ENCODE data around the gene PPP2R2D. TPM values are rescaled to one million over a fixed set of nuclear protein-coding genes. Genes with fewer than 3 reads are reported as not detected.

The PPP2R2D gene
- total RNA-seq, 5 donors from 2014 or later (not counting 1 experiment from before 2014, with no cell fraction given), result 37.3 to 45.0 (median 43.0) TPM

GRCh38 chr10:132002004-132002403 is 101.2 kb downstream of the PPP2R2D start:
- peaks cover 0 to 4% of the 10 kb centered on the region in 2 donors for H3K36me3 ChIP-seq (ENCODE audit: control insufficient read depth in 2 of 2, extremely low read depth in 1 of 2, insufficient read depth in 1 of 2, low read length in 1 of 2)
- Mint-ChIP-seq H3K36me3 (peaks cover 5% of the 10 kb centered on the region), H3K27me3 (peaks cover 3 to 6% of the 10 kb centered on the region in 2 donors), H3K4me3 (no peak overlapping the region), H3K9me3 (peaks cover 0 to 3% (median 0%) of the 10 kb centered on the region in 3 donors), H3K4me1 (peaks cover 0 to 3% (median 0%) of the 10 kb centered on the region in 3 donors), H3K27ac (no peak overlapping the region)
- ChIA-PET POLR2A (no interaction called here), CTCF (no interaction called here)
- ATAC-seq (replicated peaks in 1 of 4), result no peak
- H3K4me1 ChIP-seq (ENCODE audit: control insufficient read depth in 1 of 2, extremely low read depth in 1 of 2, insufficient read depth in 2 of 2, low read length in 2 of 2), result no peaks in the 10 kb centered on the region
- H3K27ac ChIP-seq (ENCODE audit: low read length), result no peak overlapping the region
- WGBS (ENCODE audit: insufficient coverage), result 95% methylated on average over 3 of the region's 4 CpGs
- peaks cover 0 to 17% of the 10 kb centered on the region in 2 experiments for H3K27me3 ChIP-seq (replicated peaks in 1 of 2; ENCODE audit: control insufficient read depth in 2 of 2, extremely low read depth in 1 of 2, insufficient read depth in 2 of 2, low read length in 1 of 2)
- DNase-seq, result no peak
- H3K4me3 ChIP-seq (ENCODE audit: control insufficient read depth in 1 of 2, extremely low read depth in 1 of 2, low read length in 1 of 2), result no peak overlapping the region
- H3K9me3 ChIP-seq, result no peaks in the 10 kb centered on the region

- peaks cover 0 to 28% of the 10 kb centered on the region in 2 experiments for H3K27me3 ChIP-seq (replicated peaks in 1 of 2; ENCODE audit: control insufficient read depth in 2 of 2, extremely low read depth in 1 of 2, insufficient read depth in 2 of 2, low read length in 1 of 2)
- no peak overlapping the region for H3K27ac ChIP-seq (ENCODE audit: low read length)
- H3K4me3 ChIP-seq (ENCODE audit: control insufficient read depth in 1 of 2, extremely low read depth in 1 of 2, low read length in 1 of 2), result no peak overlapping the region
- Mint-ChIP-seq H3K27ac (no peak overlapping the region), H3K4me3 (no peak overlapping the region), H3K9me3 (peaks cover 0 to 3% (median 0%) of the 10 kb centered on the region in 3 donors), H3K36me3 (peaks cover 5% of the 10 kb centered on the region), H3K27me3 (peaks cover 7 to 13% of the 10 kb centered on the region in 2 donors), H3K4me1 (peaks cover 0 to 5% (median 0%) of the 10 kb centered on the region in 3 donors)
- H3K36me3 ChIP-seq (ENCODE audit: control insufficient read depth in 2 of 2, extremely low read depth in 1 of 2, insufficient read depth in 1 of 2, low read length in 1 of 2), result peaks cover 0 to 4% of the 10 kb centered on the region in 2 donors
- no peak for DNase-seq
- ATAC-seq (replicated peaks in 1 of 4), result no peak
- H3K4me1 ChIP-seq (ENCODE audit: control insufficient read depth in 1 of 2, extremely low read depth in 1 of 2, insufficient read depth in 2 of 2, low read length in 2 of 2), result no peaks in the 10 kb centered on the region
- POLR2A ChIA-PET, result no interaction called here
- WGBS (ENCODE audit: insufficient coverage), result 80% methylated on average over 10 of the region's 12 CpGs
- no peaks in the 10 kb centered on the region for H3K9me3 ChIP-seq
- CTCF ChIA-PET, result no interaction called here
These were observed 102.6 kb downstream of the PPP2R2D start for GRCh38 chr10:132003282-132003924.

- CTCF ChIA-PET, result interaction anchor here in 1 of 2 donors (0.7 kb wide), 1 partner anchor 119 kb away, joined by 13 read pairs; no protein-coding TSS in a partner anchor
- H3K27ac ChIP-seq (ENCODE audit: low read length), result no peak overlapping the region
These were observed 103.2 kb downstream of the PPP2R2D start for GRCh38 chr10:132004052-132004451.

GRCh38 chr10:132005147-132005546 is 104.3 kb downstream of the PPP2R2D start:
- WGBS (ENCODE audit: insufficient coverage), result 95% methylated on average over 6 of the region's 6 CpGs
- H3K27me3 Mint-ChIP-seq, result peaks cover 13 to 14% of the 10 kb centered on the region in 2 donors
- H3K36me3 ChIP-seq (ENCODE audit: control insufficient read depth in 2 of 2, extremely low read depth in 1 of 2, insufficient read depth in 1 of 2, low read length in 1 of 2), result peaks cover 0 to 4% of the 10 kb centered on the region in 2 donors
- H3K36me3 Mint-ChIP-seq, result peaks cover 5% of the 10 kb centered on the region
- no peaks in the 10 kb centered on the region for H3K9me3 ChIP-seq
- H3K4me3 ChIP-seq (ENCODE audit: control insufficient read depth in 1 of 2, extremely low read depth in 1 of 2, low read length in 1 of 2), result no peak overlapping the region
- H3K9me3 Mint-ChIP-seq, result peaks cover 0 to 3% (median 0%) of the 10 kb centered on the region in 3 donors
- no peak overlapping the region for H3K4me3 Mint-ChIP-seq
- H3K27ac Mint-ChIP-seq, result no peak overlapping the region
- POLR2A ChIA-PET, result no interaction called here
- no peak for ATAC-seq (replicated peaks in 1 of 4)
- H3K4me1 ChIP-seq (ENCODE audit: control insufficient read depth in 1 of 2, extremely low read depth in 1 of 2, insufficient read depth in 2 of 2, low read length in 2 of 2), result no peaks in the 10 kb centered on the region
- no peak for DNase-seq
- CTCF ChIA-PET, result interaction anchor here in 1 of 2 donors (0.6 kb wide), 1 partner anchor 9 kb away, joined by 3 read pairs; no protein-coding TSS in a partner anchor
- no peak overlapping the region for H3K27ac ChIP-seq (ENCODE audit: low read length)
- peaks cover 0 to 34% of the 10 kb centered on the region in 2 experiments for H3K27me3 ChIP-seq (replicated peaks in 1 of 2; ENCODE audit: control insufficient read depth in 2 of 2, extremely low read depth in 1 of 2, insufficient read depth in 2 of 2, low read length in 1 of 2)
- peaks cover 0 to 5% (median 0%) of the 10 kb centered on the region in 3 donors for H3K4me1 Mint-ChIP-seq

More at GRCh38 chr10:132004052-132004451, 103.2 kb downstream of the PPP2R2D start:
- Histone ChIP-seq H3K4me1 (ENCODE audit: control insufficient read depth in 1 of 2, extremely low read depth in 1 of 2, insufficient read depth in 2 of 2, low read length in 2 of 2) (no peaks in the 10 kb centered on the region), H3K36me3 (ENCODE audit: control insufficient read depth in 2 of 2, extremely low read depth in 1 of 2, insufficient read depth in 1 of 2, low read length in 1 of 2) (peaks cover 0 to 4% of the 10 kb centered on the region in 2 donors), H3K9me3 (no peaks in the 10 kb centered on the region), H3K4me3 (ENCODE audit: control insufficient read depth in 1 of 2, extremely low read depth in 1 of 2, low read length in 1 of 2) (no peak overlapping the region), H3K27me3 (replicated peaks in 1 of 2; ENCODE audit: control insufficient read depth in 2 of 2, extremely low read depth in 1 of 2, insufficient read depth in 2 of 2, low read length in 1 of 2) (peaks cover 0 to 33% of the 10 kb centered on the region in 2 experiments)
- Mint-ChIP-seq H3K27ac (no peak overlapping the region), H3K4me3 (no peak overlapping the region), H3K36me3 (peaks cover 5% of the 10 kb centered on the region), H3K27me3 (peaks cover 12 to 13% of the 10 kb centered on the region in 2 donors), H3K4me1 (peaks cover 0 to 5% (median 0%) of the 10 kb centered on the region in 3 donors), H3K9me3 (peaks cover 0 to 3% (median 0%) of the 10 kb centered on the region in 3 donors)
- WGBS (ENCODE audit: insufficient coverage), result 59% methylated on average over 9 of the region's 10 CpGs
- DNase-seq (no peak), ATAC-seq (replicated peaks in 1 of 4) (no peak)
- POLR2A ChIA-PET, result no interaction called here

GRCh38 chr10:132006966-132007365 is 106.2 kb downstream of the PPP2R2D start:
- H3K9me3 ChIP-seq, result no peaks in the 10 kb centered on the region
- Mint-ChIP-seq H3K4me1 (peaks cover 0 to 5% (median 0%) of the 10 kb centered on the region in 3 donors), H3K27ac (no peak overlapping the region), H3K9me3 (peaks cover 0 to 3% (median 0%) of the 10 kb centered on the region in 3 donors), H3K27me3 (peaks cover 12 to 20% of the 10 kb centered on the region in 2 donors), H3K4me3 (no peak overlapping the region), H3K36me3 (peaks cover 5% of the 10 kb centered on the region)
- DNase-seq (no peak), ATAC-seq (replicated peaks in 1 of 4) (no peak)
- H3K27me3 ChIP-seq (replicated peaks in 1 of 2; ENCODE audit: control insufficient read depth in 2 of 2, extremely low read depth in 1 of 2, insufficient read depth in 2 of 2, low read length in 1 of 2), result peaks cover 7 to 33% of the 10 kb centered on the region in 2 experiments
- no peak overlapping the region for H3K27ac ChIP-seq (ENCODE audit: low read length)
- H3K36me3 ChIP-seq (ENCODE audit: control insufficient read depth in 2 of 2, extremely low read depth in 1 of 2, insufficient read depth in 1 of 2, low read length in 1 of 2), result peaks cover 0 to 4% of the 10 kb centered on the region in 2 donors
- H3K4me3 ChIP-seq (ENCODE audit: control insufficient read depth in 1 of 2, extremely low read depth in 1 of 2, low read length in 1 of 2), result no peak overlapping the region
- no peaks in the 10 kb centered on the region for H3K4me1 ChIP-seq (ENCODE audit: control insufficient read depth in 1 of 2, extremely low read depth in 1 of 2, insufficient read depth in 2 of 2, low read length in 2 of 2)
- CTCF ChIA-PET, result no interaction called here
- 78% methylated on average over 4 of the region's 4 CpGs for WGBS (ENCODE audit: insufficient coverage)
- POLR2A ChIA-PET, result no interaction called here

GRCh38 chr10:132007681-132008080 is 106.9 kb downstream of the PPP2R2D start:
- 89% methylated on average over 10 of the region's 10 CpGs for WGBS (ENCODE audit: insufficient coverage)
- peaks cover 0 to 4% of the 10 kb centered on the region in 2 donors for H3K36me3 ChIP-seq (ENCODE audit: control insufficient read depth in 2 of 2, extremely low read depth in 1 of 2, insufficient read depth in 1 of 2, low read length in 1 of 2)
- Mint-ChIP-seq H3K27ac (no peak overlapping the region), H3K36me3 (peaks cover 5% of the 10 kb centered on the region), H3K27me3 (peaks cover 7 to 20% of the 10 kb centered on the region in 2 donors), H3K4me1 (peaks cover 0 to 5% (median 0%) of the 10 kb centered on the region in 3 donors), H3K4me3 (no peak overlapping the region), H3K9me3 (peaks cover 0 to 3% (median 0%) of the 10 kb centered on the region in 3 donors)
- H3K4me1 ChIP-seq (ENCODE audit: control insufficient read depth in 1 of 2, extremely low read depth in 1 of 2, insufficient read depth in 2 of 2, low read length in 2 of 2), result no peaks in the 10 kb centered on the region
- ATAC-seq (replicated peaks in 1 of 4) (no peak), DNase-seq (no peak)
- H3K27me3 ChIP-seq (replicated peaks in 1 of 2; ENCODE audit: control insufficient read depth in 2 of 2, extremely low read depth in 1 of 2, insufficient read depth in 2 of 2, low read length in 1 of 2), result peaks cover 7 to 31% of the 10 kb centered on the region in 2 experiments
- POLR2A ChIA-PET, result no interaction called here
- H3K27ac ChIP-seq (ENCODE audit: low read length), result no peak overlapping the region
- no peak overlapping the region for H3K4me3 ChIP-seq (ENCODE audit: control insufficient read depth in 1 of 2, extremely low read depth in 1 of 2, low read length in 1 of 2)
- CTCF ChIA-PET, result no interaction called here
- no peaks in the 10 kb centered on the region for H3K9me3 ChIP-seq

Data from T-cell (primary cell).